ENCODE measurements around the gene VAT1L. TPM values are rescaled to one million over a fixed set of nuclear protein-coding genes. Genes with fewer than 3 reads are reported as not detected.

VAT1L gene
- total and polyA plus RNA-seq, 8 donors: 0.32 to 10.7 (median 1.3) TPM

DNA sequence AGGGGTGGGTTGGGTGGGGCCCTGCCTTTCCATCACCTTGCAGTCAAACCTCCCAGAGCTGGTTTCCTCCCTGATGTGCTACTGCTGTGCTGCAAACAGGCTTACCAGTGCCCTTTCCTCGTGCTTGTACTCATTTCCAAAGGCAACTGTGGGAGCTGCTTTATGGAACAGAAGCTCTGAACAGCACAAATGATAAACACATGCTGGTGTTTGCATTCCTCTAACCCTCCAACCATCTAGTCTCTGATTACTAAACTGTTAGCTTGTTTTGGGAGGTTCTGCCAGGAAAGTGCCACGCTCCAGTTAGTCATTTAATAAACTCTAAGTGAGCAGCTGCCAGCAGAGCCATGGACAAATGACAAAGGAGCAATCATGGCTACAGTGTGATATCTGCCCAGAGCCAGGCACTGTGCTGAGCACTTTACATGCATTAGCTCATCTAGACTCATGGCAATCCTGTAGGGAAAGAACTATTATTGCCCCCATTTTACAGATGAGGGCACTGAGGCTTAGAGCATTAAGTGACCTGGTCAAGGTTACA, 110.4 kb downstream of the VAT1L start:
- Histone ChIP-seq H3K27me3 (no peaks in the 10 kb centered on the region), H3K36me3 (no peaks in the 10 kb centered on the region), H3K4me3 (no peak overlapping the region), H3K4me1 (no peaks in the 10 kb centered on the region), H3K9me3 (no peaks in the 10 kb centered on the region), H3K27ac (no peak overlapping the region)
- DNase-seq (peak in 1 of 6 donors; percentile 14), FAIRE-seq (no peak), ATAC-seq (peak in 3 of 4 donors; percentile 51 to 63 (median 57))
- no peak for TF ChIP-seq CTCF (IDR thresholded peaks at IDR 0.05)
- intact Hi-C loops (cut with DNase I): no loop called here
- 19 to 30% methylated on average over 2 of the region's 2 CpGs for WGBS, 2 donors

DNA sequence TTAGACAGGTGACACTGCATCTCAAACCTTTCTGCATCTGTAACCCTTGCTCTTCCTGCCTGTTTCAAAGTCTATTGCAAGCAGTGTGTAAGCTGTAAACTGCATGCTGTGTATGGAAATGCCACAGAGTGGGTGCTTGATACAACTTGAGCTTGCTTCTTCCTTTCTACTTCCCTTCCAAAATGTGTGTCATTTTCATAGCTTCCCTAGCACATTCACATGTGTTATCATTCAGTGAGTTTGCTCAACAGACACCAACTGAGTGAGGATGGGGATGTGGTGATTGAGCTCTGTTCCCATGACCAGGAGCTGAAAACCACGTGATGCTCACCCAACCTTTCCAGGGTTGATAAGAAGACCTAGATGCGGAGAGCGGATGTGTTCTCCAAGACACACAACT, 111.1 kb downstream of the VAT1L start:
- no peak overlapping the region for H3K27ac ChIP-seq
- TF ChIP-seq CTCF (IDR thresholded peaks at IDR 0.05): no peak
- WGBS, 2 donors: 71 to 78% methylated on average over 3 of the region's 3 CpGs
- no peaks in the 10 kb centered on the region for H3K9me3 ChIP-seq
- ATAC-seq (no peak), FAIRE-seq (no peak), DNase-seq (no peak)
- H3K4me3 ChIP-seq: no peak overlapping the region
- intact Hi-C loops (cut with DNase I): no loop called here
- no peaks in the 10 kb centered on the region for H3K4me1 ChIP-seq
- H3K36me3 ChIP-seq: no peaks in the 10 kb centered on the region
- no peaks in the 10 kb centered on the region for H3K27me3 ChIP-seq

DNA sequence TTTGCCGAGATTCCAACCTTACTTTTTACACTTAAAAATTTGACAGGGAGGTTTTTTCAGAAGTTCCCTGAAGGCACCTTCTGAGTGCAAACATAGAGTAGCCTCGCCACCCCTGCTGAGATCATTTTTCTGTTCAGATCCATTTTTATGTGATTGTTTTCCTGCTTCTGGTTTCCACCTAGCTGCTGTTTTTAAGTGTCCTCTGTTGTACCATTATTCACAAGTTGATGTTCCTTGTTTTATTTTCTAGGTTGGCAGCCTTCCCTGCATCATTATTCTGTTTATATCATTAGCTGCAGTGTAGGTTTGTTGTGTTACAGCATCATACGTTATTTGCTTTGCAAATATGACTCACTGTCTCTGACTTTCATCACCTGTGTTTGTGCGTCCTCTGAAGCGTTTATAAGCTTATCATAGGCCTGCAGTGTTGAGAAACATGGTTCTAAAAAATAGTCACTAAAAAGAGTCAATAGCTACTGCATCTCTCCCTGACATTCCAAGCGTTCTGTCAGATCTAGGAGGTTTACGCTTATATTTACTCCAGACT, 117.1 kb downstream of the VAT1L start:
- intact Hi-C loops (cut with DNase I): no loop called here
- Histone ChIP-seq H3K36me3 (no peaks in the 10 kb centered on the region), H3K4me1 (no peaks in the 10 kb centered on the region), H3K9me3 (no peaks in the 10 kb centered on the region), H3K27me3 (no peaks in the 10 kb centered on the region), H3K27ac (no peak overlapping the region), H3K4me3 (no peak overlapping the region)
- WGBS, 2 donors: 60 to 62% methylated on average over 7 of the region's 7 CpGs
- TF ChIP-seq CTCF (IDR thresholded peaks at IDR 0.05): no peak
- FAIRE-seq (no peak), ATAC-seq (peak in 2 of 4 donors; percentile 48 to 85), DNase-seq (no peak)

- H3K4me1 ChIP-seq: no peaks in the 10 kb centered on the region
- ATAC-seq (no peak), DNase-seq (no peak), FAIRE-seq (no peak)
- no peaks in the 10 kb centered on the region for H3K27me3 ChIP-seq
- WGBS, 2 donors: 60 to 71% methylated on average over 3 of the region's 3 CpGs
- TF ChIP-seq CTCF (IDR thresholded peaks at IDR 0.05): no peak
- H3K9me3 ChIP-seq: no peaks in the 10 kb centered on the region
- no peak overlapping the region for H3K4me3 ChIP-seq
- H3K27ac ChIP-seq: no peak overlapping the region
- no peaks in the 10 kb centered on the region for H3K36me3 ChIP-seq
- intact Hi-C loops (cut with DNase I): no loop called here
These were observed 121.7 kb downstream of the VAT1L start for GRCh38 chr16:77910021-77910420.

- intact Hi-C loops (cut with DNase I): no loop called here
- Histone ChIP-seq H3K36me3 (no peaks in the 10 kb centered on the region), H3K4me3 (no peak overlapping the region), H3K27me3 (no peaks in the 10 kb centered on the region), H3K9me3 (no peaks in the 10 kb centered on the region), H3K27ac (no peak overlapping the region), H3K4me1 (no peaks in the 10 kb centered on the region)
- peak in 3 of 6 donors; percentile 27 to 51 (median 36) for DNase-seq
- ATAC-seq: no peak
- WGBS, 2 donors: 57 to 67% methylated on average over 4 of the region's 4 CpGs
- no peak for TF ChIP-seq CTCF (IDR thresholded peaks at IDR 0.05)
- no peak for FAIRE-seq
These were observed 124.3 kb downstream of the VAT1L start for GRCh38 chr16:77912617-77913016.

Data from pancreas (tissue), 10 donors.